ENCODE data around the gene PRICKLE3. TPM values are rescaled to one million over a fixed set of nuclear protein-coding genes. Genes with fewer than 3 reads are reported as not detected.

Gene PRICKLE3
- total RNA-seq, 4 donors from 2014 or later: 18.2 to 32.4 (median 24.4) TPM

DNA sequence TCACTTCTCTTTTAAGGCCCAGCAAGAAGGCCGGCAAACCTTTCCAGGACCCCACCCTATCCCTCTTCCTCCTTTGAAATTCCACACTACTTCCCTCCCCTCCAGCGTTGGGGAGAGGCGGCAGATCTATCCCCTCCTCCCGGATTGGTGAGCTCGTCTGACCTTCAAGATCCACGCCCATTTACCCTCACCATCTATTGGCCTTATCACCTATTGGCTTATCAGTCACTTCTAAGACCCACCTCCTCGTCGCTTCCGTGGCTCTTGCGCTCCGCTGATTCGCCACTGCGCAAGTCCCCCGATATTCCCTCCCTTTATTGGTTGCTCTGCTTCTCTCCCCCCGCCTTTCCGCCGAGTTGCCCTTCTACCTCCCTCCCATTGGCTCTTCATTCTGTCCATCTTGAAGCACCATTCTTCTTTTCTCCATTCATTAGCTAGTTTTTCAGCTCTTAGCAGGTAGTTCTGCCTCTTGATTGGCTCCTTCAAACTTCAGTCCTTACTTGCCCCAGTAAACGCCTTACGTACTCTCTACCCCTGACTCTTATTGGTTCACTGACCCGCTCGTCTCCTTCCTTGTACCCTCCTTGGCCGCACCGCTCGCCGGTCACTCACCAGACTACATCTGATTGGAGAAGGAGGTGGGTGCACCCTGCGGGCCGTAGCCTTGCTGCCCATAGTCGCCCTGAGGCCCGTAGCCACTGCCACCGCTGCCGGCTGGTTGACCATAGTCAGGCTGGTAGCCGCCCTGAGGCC, 4.8 kb upstream of the PRICKLE3 start:
- peak in 1 of 2 donors; percentile 85 for TF ChIP-seq EP300 (IDR thresholded peaks at IDR 0.05)
- TF ChIP-seq, protein P1, sequence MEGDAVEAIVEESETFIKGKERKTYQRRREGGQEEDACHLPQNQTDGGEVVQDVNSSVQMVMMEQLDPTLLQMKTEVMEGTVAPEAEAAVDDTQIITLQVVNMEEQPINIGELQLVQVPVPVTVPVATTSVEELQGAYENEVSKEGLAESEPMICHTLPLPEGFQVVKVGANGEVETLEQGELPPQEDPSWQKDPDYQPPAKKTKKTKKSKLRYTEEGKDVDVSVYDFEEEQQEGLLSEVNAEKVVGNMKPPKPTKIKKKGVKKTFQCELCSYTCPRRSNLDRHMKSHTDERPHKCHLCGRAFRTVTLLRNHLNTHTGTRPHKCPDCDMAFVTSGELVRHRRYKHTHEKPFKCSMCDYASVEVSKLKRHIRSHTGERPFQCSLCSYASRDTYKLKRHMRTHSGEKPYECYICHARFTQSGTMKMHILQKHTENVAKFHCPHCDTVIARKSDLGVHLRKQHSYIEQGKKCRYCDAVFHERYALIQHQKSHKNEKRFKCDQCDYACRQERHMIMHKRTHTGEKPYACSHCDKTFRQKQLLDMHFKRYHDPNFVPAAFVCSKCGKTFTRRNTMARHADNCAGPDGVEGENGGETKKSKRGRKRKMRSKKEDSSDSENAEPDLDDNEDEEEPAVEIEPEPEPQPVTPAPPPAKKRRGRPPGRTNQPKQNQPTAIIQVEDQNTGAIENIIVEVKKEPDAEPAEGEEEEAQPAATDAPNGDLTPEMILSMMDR (IDR thresholded peaks at IDR 0.05): peak in 1 of 5 experiments; percentile 17
- peak; percentile 58 to 78 for TF ChIP-seq POLR2A (IDR thresholded peaks at IDR 0.05)
- DNase-seq (ENCODE audit: low spot score in 2 of 2): peak; percentile 81 to 89
- peaks cover 0 to 25% (median 0%) of the 10 kb centered on the region in 4 donors for H3K4me1 ChIP-seq
- WGBS, 2 donors: 0 to 47% methylated on average over 26 to 32 of the region's 32 CpGs
- H3K36me3 ChIP-seq: no peaks in the 10 kb centered on the region
- peak overlapping the region; percentile 50 to 71 (median 57) for H3K4me3 ChIP-seq
- peak overlapping the region; percentile 65 to 95 (median 90) for H3K27ac ChIP-seq
- no peaks in the 10 kb centered on the region for H3K27me3 ChIP-seq
- H3K9me3 ChIP-seq: no peaks in the 10 kb centered on the region

- Histone ChIP-seq H3K9me3 (no peaks in the 10 kb centered on the region), H3K27ac (peak overlapping the region in 3 of 4 donors; percentile 78 to 94 (median 88)), H3K4me3 (peak overlapping the region in 1 of 4 donors; percentile 51)
Observed at GRCh38 chrX:49189606-49190005, 3.4 kb upstream of the PRICKLE3 start.

DNA sequence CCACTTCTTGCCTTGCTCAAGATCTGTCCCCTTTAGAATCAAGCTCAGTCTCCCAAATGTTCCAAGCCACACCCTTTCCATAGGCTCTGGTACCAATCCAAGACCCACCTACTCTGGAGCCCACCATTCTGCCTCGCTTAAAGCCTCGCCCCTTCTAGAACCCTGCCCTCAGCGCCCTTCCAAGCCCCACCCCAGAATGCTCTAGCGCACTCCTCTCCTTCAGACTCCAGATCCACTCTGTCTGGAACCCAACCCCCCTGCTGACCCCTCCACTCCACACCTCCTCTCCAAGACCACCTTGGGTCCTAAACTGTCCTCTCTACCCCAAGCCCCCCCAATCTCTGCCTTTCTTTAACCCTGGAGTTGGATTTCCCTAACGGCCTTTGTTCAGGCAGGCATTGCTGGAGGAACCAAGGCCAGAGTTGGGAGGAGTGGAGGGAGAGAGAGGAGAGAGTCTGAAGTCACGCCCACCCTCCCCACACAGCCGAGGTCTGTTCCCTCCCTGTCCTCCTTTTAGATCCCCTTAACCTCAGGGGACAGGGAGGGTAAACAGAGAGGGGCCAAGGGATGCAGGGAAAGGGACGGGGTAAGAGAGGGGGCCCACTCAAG, 2.4 kb upstream of the PRICKLE3 start:
- WGBS, 2 donors: 58 to 59% methylated on average over 8 of the region's 8 CpGs

More at GRCh38 chrX:49189606-49190005, 3.4 kb upstream of the PRICKLE3 start:
- DNase-seq (ENCODE audit: low spot score in 2 of 2): no peak
- Histone ChIP-seq H3K36me3 (no peaks in the 10 kb centered on the region), H3K27me3 (no peaks in the 10 kb centered on the region), H3K4me1 (peaks cover 0 to 34% (median 4%) of the 10 kb centered on the region in 4 donors)
- no peak for TF ChIP-seq EP300 (IDR thresholded peaks at IDR 0.05)
- TF ChIP-seq, protein P1 (IDR thresholded peaks at IDR 0.05): no peak
- no peak for TF ChIP-seq POLR2A (IDR thresholded peaks at IDR 0.05)
- WGBS, 2 donors: 79 to 87% methylated on average over 6 of the region's 6 CpGs

GRCh38 chrX:49187526-49187925, 1.4 kb upstream of the PRICKLE3 start:
- Histone ChIP-seq H3K27ac (peak overlapping the region in 2 of 4 donors; percentile 88 to 89), H3K4me3 (no peak overlapping the region), H3K27me3 (no peaks in the 10 kb centered on the region), H3K36me3 (peaks cover 0 to 9% (median 0%) of the 10 kb centered on the region in 3 donors), H3K4me1 (peaks cover 0 to 43% (median 4%) of the 10 kb centered on the region in 4 donors), H3K9me3 (no peaks in the 10 kb centered on the region)
- WGBS, 2 donors: 43 to 76% methylated on average over 8 to 10 of the region's 10 CpGs
- TF ChIP-seq, protein P1 (IDR thresholded peaks at IDR 0.05): no peak
- TF ChIP-seq EP300 (IDR thresholded peaks at IDR 0.05) (no peak), POLR2A (IDR thresholded peaks at IDR 0.05) (no peak)
- no peak for DNase-seq (ENCODE audit: low spot score in 2 of 2)

More for the DNA sequence above, 2.4 kb upstream of the PRICKLE3 start:
- Histone ChIP-seq H3K4me1 (peaks cover 0 to 42% (median 4%) of the 10 kb centered on the region in 4 donors), H3K36me3 (peaks cover 0 to 1% (median 0%) of the 10 kb centered on the region in 3 donors), H3K27me3 (no peaks in the 10 kb centered on the region), H3K4me3 (no peak overlapping the region), H3K9me3 (no peaks in the 10 kb centered on the region), H3K27ac (peak overlapping the region in 2 of 4 donors; percentile 8 to 50)
- TF ChIP-seq POLR2A (IDR thresholded peaks at IDR 0.05): no peak
- TF ChIP-seq, protein P1 (IDR thresholded peaks at IDR 0.05): no peak
- no peak for TF ChIP-seq EP300 (IDR thresholded peaks at IDR 0.05)
- no peak for DNase-seq (ENCODE audit: low spot score in 2 of 2)

- no peak overlapping the region for H3K4me3 ChIP-seq
- TF ChIP-seq, protein P1 (IDR thresholded peaks at IDR 0.05): no peak
- no peak for TF ChIP-seq EP300 (IDR thresholded peaks at IDR 0.05)
- peak overlapping the region; percentile 66 to 89 (median 85) for H3K27ac ChIP-seq
- peaks cover 0 to 43% (median 4%) of the 10 kb centered on the region in 4 donors for H3K4me1 ChIP-seq
- DNase-seq (ENCODE audit: low spot score in 2 of 2): no peak
- H3K36me3 ChIP-seq: peaks cover 0 to 9% (median 0%) of the 10 kb centered on the region in 3 donors
- WGBS, 2 donors: 63 to 69% methylated on average over 4 to 15 of the region's 15 CpGs
- H3K27me3 ChIP-seq: no peaks in the 10 kb centered on the region
- no peaks in the 10 kb centered on the region for H3K9me3 ChIP-seq
Observed at GRCh38 chrX:49187028-49187394, 838 bp upstream of the PRICKLE3 start.
